ENCODE results near the gene ATP2B1. TPM values are rescaled to one million over a fixed set of nuclear protein-coding genes. Genes with fewer than 3 reads are reported as not detected.

The ATP2B1 gene
- total RNA-seq, 1 donor from 2014 or later: 61.2 TPM

- Mint-ChIP-seq H3K4me3 (ENCODE audit: unreplicated experiment) (no peak overlapping the region), H3K36me3 (ENCODE audit: unreplicated experiment) (peaks cover 8% of the 10 kb centered on the region), H3K9me3 (ENCODE audit: unreplicated experiment) (peaks cover 2% of the 10 kb centered on the region), H3K27ac (ENCODE audit: unreplicated experiment) (no peak overlapping the region), H3K4me1 (ENCODE audit: low read depth, unreplicated experiment) (no peaks in the 10 kb centered on the region), H3K27me3 (ENCODE audit: unreplicated experiment) (peaks cover 2% of the 10 kb centered on the region)
- no peak for DNase-seq
- TF ChIP-seq CTCF (IDR thresholded peaks at IDR 0.05; ENCODE audit: partially characterized antibody, unreplicated experiment): no peak
Observed at GRCh38 chr12:89648211-89648930, 60.3 kb downstream of the ATP2B1 start.

GRCh38 chr12:89645434-89645833 is 63.2 kb downstream of the ATP2B1 start:
- peaks cover 8% of the 10 kb centered on the region for H3K36me3 Mint-ChIP-seq (ENCODE audit: unreplicated experiment)
- TF ChIP-seq CTCF (IDR thresholded peaks at IDR 0.05; ENCODE audit: partially characterized antibody, unreplicated experiment): no peak
- peaks cover 3% of the 10 kb centered on the region for H3K4me1 Mint-ChIP-seq (ENCODE audit: low read depth, unreplicated experiment)
- H3K4me3 Mint-ChIP-seq (ENCODE audit: unreplicated experiment): no peak overlapping the region
- no peak overlapping the region for H3K27ac Mint-ChIP-seq (ENCODE audit: unreplicated experiment)
- DNase-seq: no peak
- peaks cover 2% of the 10 kb centered on the region for H3K9me3 Mint-ChIP-seq (ENCODE audit: unreplicated experiment)
- H3K27me3 Mint-ChIP-seq (ENCODE audit: unreplicated experiment): peaks cover 2% of the 10 kb centered on the region

GRCh38 chr12:89642959-89643358 is 65.7 kb downstream of the ATP2B1 start:
- Mint-ChIP-seq H3K27me3 (ENCODE audit: unreplicated experiment) (no peaks in the 10 kb centered on the region), H3K36me3 (ENCODE audit: unreplicated experiment) (no peaks in the 10 kb centered on the region), H3K4me3 (ENCODE audit: unreplicated experiment) (no peak overlapping the region), H3K4me1 (ENCODE audit: low read depth, unreplicated experiment) (peaks cover 3% of the 10 kb centered on the region), H3K9me3 (ENCODE audit: unreplicated experiment) (no peaks in the 10 kb centered on the region), H3K27ac (ENCODE audit: unreplicated experiment) (no peak overlapping the region)
- TF ChIP-seq CTCF (IDR thresholded peaks at IDR 0.05; ENCODE audit: partially characterized antibody, unreplicated experiment): no peak
- no peak for DNase-seq

GRCh38 chr12:89636776-89637160 is 71.9 kb downstream of the ATP2B1 start:
- H3K9me3 Mint-ChIP-seq (ENCODE audit: unreplicated experiment): no peaks in the 10 kb centered on the region
- peaks cover 3% of the 10 kb centered on the region for H3K4me1 Mint-ChIP-seq (ENCODE audit: low read depth, unreplicated experiment)
- H3K27ac Mint-ChIP-seq (ENCODE audit: unreplicated experiment): no peak overlapping the region
- no peak for DNase-seq
- no peak for TF ChIP-seq CTCF (IDR thresholded peaks at IDR 0.05; ENCODE audit: partially characterized antibody, unreplicated experiment)
- H3K4me3 Mint-ChIP-seq (ENCODE audit: unreplicated experiment): no peak overlapping the region
- H3K36me3 Mint-ChIP-seq (ENCODE audit: unreplicated experiment): no peaks in the 10 kb centered on the region
- no peaks in the 10 kb centered on the region for H3K27me3 Mint-ChIP-seq (ENCODE audit: unreplicated experiment)

- Mint-ChIP-seq H3K9me3 (ENCODE audit: unreplicated experiment) (no peaks in the 10 kb centered on the region), H3K4me3 (ENCODE audit: unreplicated experiment) (no peak overlapping the region), H3K27me3 (ENCODE audit: unreplicated experiment) (no peaks in the 10 kb centered on the region), H3K27ac (ENCODE audit: unreplicated experiment) (no peak overlapping the region), H3K4me1 (ENCODE audit: low read depth, unreplicated experiment) (peaks cover 3% of the 10 kb centered on the region), H3K36me3 (ENCODE audit: unreplicated experiment) (no peaks in the 10 kb centered on the region)
- no peak for TF ChIP-seq CTCF (IDR thresholded peaks at IDR 0.05; ENCODE audit: partially characterized antibody, unreplicated experiment)
- DNase-seq: no peak
Observed at GRCh38 chr12:89636052-89636775, 72.4 kb downstream of the ATP2B1 start.
